ENCODE measurements around the gene MASTL.
"Not testable (repeated sequence)": the region's sequence is repeated elsewhere in the genome, so short reads cannot be mapped to it uniquely, and the experiment has no call there.

MASTL gene

DNA sequence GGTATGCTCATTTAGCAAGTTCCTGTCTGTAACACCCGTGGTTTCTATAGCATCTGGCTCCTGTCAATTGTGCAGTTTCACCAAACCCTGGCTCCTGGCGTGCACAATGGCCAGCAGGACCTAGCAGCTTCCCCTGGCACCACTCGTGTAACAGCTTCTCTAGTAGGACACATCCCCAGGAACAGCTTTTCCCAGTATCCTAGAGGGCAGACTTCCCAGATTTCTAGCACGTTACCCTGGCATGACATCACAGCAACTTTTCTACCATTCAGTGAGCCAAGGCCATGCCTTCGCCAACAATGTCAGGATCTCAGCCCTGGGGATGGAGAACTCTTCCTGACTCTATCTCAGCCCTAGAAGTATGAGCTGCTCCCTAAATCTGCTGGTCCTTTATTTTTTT lies 7.5 kb upstream of the MASTL start:
- H3K4me3 ChIP-seq (ENCODE audit: low read depth, low read length), result no peak overlapping the region
- TF ChIP-seq, protein P1, sequence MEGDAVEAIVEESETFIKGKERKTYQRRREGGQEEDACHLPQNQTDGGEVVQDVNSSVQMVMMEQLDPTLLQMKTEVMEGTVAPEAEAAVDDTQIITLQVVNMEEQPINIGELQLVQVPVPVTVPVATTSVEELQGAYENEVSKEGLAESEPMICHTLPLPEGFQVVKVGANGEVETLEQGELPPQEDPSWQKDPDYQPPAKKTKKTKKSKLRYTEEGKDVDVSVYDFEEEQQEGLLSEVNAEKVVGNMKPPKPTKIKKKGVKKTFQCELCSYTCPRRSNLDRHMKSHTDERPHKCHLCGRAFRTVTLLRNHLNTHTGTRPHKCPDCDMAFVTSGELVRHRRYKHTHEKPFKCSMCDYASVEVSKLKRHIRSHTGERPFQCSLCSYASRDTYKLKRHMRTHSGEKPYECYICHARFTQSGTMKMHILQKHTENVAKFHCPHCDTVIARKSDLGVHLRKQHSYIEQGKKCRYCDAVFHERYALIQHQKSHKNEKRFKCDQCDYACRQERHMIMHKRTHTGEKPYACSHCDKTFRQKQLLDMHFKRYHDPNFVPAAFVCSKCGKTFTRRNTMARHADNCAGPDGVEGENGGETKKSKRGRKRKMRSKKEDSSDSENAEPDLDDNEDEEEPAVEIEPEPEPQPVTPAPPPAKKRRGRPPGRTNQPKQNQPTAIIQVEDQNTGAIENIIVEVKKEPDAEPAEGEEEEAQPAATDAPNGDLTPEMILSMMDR (IDR thresholded peaks at IDR 0.05; ENCODE audit: low read depth, low read length), result no peak
- in situ Hi-C loops (cut with HindIII; ENCODE audit: low sequenced_read_pairs), result no loop called here
- no peak for DNase-seq (ENCODE audit: low read depth, low spot score)

DNA sequence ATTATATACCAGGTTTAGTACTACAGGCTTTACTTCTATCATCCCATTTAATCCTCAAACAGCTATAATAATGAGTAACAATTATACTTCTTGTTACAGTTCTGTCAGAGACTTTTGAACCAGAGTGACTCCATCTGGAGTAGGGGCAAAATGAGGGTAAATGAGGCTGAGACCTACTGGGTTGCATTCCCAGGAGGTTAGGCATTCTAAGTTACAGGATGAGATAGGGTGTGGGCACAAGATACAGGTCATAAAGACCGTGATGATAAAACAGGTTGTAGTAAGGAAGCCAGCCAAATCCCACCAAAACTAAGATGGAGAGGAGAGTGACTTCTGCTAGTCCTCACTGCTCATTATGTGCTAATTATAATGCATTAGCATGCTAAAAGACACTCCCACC lies 4.9 kb upstream of the MASTL start:
- in situ Hi-C loops (cut with HindIII; ENCODE audit: low sequenced_read_pairs), result no loop called here
- H3K4me3 ChIP-seq (ENCODE audit: low read depth, low read length), result no peak overlapping the region
- no peak for DNase-seq (ENCODE audit: low read depth, low spot score)
- TF ChIP-seq, protein P1 (IDR thresholded peaks at IDR 0.05; ENCODE audit: low read depth, low read length), result no peak

DNA sequence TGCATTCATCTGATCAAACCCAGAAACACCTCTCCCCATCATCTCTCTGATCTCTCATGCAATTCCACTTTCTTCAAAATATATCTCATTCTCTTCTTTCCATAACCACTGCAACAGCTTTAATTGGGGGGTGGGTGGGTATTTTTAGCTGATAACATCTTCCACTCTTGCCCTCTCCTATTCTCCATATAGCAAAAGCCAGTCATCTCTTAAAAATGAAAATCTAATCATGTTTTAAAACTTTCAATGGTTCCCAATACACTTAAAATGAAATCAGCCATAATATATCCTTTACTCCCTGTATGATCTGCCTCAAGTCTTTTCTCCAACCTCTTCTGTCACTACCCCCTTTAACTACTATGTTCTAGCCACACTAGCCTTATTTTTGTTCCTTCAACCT lies 2.5 kb upstream of the MASTL start:
- peak overlapping the region; percentile 93 for H3K4me3 ChIP-seq (ENCODE audit: low read depth, low read length)
- TF ChIP-seq, protein P1 (IDR thresholded peaks at IDR 0.05; ENCODE audit: low read depth, low read length), result no peak
- in situ Hi-C loops (cut with HindIII; ENCODE audit: low sequenced_read_pairs), result no loop called here
- no peak for DNase-seq (ENCODE audit: low read depth, low spot score)

DNA sequence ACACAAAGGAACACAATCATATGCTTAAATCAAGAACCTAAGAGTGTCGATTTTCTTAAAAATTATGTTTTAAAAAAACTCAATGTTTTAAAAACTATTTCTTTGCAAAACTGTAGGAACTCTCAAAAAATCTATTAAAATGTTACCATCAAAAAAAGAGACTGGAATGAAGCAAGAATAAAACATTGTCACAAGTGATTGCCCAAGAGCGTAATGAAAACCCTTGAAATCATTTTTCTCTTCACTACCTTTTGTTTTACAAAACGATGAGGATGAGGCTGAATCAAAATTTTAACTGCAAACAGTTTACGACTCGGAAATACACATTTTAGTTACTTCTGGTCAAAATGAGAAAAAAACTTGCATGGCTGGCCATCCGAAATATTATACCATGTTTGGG lies 1.8 kb upstream of the MASTL start:
- in situ Hi-C loops (cut with HindIII; ENCODE audit: low sequenced_read_pairs), result no loop called here
- TF ChIP-seq, protein P1 (IDR thresholded peaks at IDR 0.05; ENCODE audit: low read depth, low read length), result no peak
- peak overlapping the region; percentile 93 for H3K4me3 ChIP-seq (ENCODE audit: low read depth, low read length)
- no peak for DNase-seq (ENCODE audit: low read depth, low spot score)

DNA sequence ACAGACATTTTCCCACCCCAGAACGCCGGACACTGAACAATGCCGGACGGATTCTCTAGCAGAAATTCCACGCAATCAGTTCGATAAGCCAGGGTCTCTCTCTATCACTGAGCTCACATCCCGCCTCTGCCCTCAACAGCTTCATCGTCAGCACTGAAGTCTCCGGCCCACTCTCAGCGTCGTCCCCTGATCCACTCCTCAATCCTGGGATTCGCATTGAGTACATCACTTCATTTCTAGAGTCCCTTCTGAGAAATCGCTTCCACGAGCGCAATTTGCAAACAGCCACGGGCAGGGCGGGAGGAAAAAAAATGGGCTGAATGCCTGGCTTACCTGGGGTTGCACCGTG lies 1.3 kb upstream of the MASTL start:
- TF ChIP-seq, protein P1 (IDR thresholded peaks at IDR 0.05; ENCODE audit: low read depth, low read length), result no peak
- DNase-seq (ENCODE audit: low read depth, low spot score), result no peak
- in situ Hi-C loops (cut with HindIII; ENCODE audit: low sequenced_read_pairs), result no loop called here
- peak overlapping the region; percentile 93 for H3K4me3 ChIP-seq (ENCODE audit: low read depth, low read length)

DNA sequence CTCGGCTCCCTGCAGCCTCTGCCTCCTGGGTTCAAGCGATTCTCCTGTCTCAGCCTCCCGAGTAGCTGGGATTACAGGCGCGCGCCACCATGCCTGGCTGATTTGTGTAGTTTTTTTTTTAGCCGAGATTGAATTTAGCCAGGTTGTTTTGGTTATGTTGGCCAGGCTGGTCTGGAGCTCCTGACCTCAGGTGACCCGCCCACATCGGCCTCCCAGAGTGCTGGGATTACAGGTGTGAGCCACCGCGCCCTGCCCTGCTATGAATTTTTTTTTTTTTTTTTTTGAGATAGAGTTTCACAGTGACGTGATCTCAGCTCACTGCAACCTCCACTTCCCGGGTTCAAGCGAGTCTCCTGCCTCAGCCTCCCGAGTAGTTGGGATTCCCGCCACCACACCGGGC lies 1.4 kb downstream of the MASTL start:
- in situ Hi-C loops (cut with HindIII; ENCODE audit: low sequenced_read_pairs); DNase-seq (ENCODE audit: low read depth, low spot score): not testable (repeated sequence)
- H3K4me3 ChIP-seq (ENCODE audit: low read depth, low read length), result peak overlapping the region; percentile 93

DNA sequence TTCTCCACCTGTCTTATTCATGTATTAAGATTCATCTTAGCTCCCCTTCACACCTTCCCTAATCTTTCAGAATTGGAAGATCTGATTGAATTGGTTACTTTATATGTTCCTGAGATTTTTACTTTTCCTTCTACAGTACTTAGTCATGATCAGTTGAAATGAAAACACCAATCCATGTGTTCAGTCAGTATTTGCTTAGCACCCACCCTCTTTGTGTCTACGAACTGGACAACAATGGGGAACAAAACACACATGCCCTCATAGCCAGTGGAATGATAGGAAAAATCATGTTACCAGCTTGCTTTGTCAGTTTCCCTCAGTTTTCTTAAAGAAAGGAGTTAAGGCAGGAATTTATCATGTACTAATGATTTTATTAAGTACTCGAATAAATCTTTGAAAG lies 2.0 kb downstream of the MASTL start:
- TF ChIP-seq, protein P1 (IDR thresholded peaks at IDR 0.05; ENCODE audit: low read depth, low read length), result no peak
- in situ Hi-C loops (cut with HindIII; ENCODE audit: low sequenced_read_pairs), result no loop called here
- DNase-seq (ENCODE audit: low read depth, low spot score), result peak; percentile 5
- no peak overlapping the region for H3K4me3 ChIP-seq (ENCODE audit: low read depth, low read length)

Measured in astrocyte of the spinal cord (primary cell).